ENCODE data around the gene SP2. TPM values are rescaled to one million over a fixed set of nuclear protein-coding genes. Genes with fewer than 3 reads are reported as not detected.

The SP2 gene
- total and polyA plus RNA-seq, 11 donors, result 4.1 to 21.2 (median 16.0) TPM

DNA sequence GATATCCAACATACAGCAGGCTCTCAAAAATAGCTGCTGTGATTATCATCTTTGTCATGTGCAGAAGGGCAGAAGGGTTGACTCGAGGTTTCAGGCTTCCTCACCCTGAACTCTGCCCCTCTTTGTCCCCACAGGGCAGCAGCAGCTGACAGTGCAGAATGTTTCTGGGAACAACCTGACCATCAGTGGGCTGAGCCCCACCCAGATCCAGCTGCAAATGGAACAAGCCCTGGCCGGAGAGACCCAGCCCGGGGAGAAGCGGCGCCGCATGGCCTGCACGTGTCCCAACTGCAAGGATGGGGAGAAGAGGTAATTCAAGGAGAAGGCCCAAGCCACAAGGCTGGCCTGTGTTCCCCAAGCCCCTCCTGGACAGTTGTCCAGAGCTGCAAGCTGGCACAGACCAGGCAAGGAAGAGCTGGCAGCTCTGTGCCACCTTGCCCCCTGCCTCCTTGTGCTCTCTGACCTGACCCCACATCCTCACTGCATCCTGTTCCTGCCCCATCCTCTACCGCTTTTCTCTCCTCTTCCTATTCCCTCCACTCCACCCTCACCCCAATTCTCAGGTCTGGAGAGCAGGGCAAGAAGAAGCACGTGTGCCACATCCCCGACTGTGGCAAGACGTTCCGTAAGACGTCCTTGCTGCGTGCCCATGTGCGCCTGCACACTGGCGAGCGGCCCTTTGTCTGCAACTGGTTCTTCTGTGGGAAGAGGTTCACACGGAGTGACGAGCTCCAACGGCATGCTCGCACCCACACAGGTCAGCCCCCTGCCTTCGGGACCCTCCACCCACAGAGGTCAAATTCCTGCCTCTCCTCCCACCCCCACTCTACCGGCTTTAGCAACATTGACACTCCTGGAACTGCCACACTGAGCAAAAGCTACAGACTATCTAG is 29.0 kb downstream of the SP2 start:
- 85 to 89% (median 89%) methylated on average over 18 to 23 of the region's 23 CpGs for WGBS, 4 donors
- no peak for DNase-seq
- Histone ChIP-seq H3K4me1 (peaks cover 0 to 16% (median 2%) of the 10 kb centered on the region in 12 donors), H3K4me3 (no peak overlapping the region), H3K27ac (no peak overlapping the region), H3K9me3 (no peaks in the 10 kb centered on the region), H3K36me3 (peaks cover 0 to 89% (median 82%) of the 10 kb centered on the region in 9 donors), H3K27me3 (no peaks in the 10 kb centered on the region)
- ATAC-seq, result no peak
- no peak for TF ChIP-seq POLR2A (IDR thresholded peaks at IDR 0.05)
- TF ChIP-seq, protein P1, sequence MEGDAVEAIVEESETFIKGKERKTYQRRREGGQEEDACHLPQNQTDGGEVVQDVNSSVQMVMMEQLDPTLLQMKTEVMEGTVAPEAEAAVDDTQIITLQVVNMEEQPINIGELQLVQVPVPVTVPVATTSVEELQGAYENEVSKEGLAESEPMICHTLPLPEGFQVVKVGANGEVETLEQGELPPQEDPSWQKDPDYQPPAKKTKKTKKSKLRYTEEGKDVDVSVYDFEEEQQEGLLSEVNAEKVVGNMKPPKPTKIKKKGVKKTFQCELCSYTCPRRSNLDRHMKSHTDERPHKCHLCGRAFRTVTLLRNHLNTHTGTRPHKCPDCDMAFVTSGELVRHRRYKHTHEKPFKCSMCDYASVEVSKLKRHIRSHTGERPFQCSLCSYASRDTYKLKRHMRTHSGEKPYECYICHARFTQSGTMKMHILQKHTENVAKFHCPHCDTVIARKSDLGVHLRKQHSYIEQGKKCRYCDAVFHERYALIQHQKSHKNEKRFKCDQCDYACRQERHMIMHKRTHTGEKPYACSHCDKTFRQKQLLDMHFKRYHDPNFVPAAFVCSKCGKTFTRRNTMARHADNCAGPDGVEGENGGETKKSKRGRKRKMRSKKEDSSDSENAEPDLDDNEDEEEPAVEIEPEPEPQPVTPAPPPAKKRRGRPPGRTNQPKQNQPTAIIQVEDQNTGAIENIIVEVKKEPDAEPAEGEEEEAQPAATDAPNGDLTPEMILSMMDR (IDR thresholded peaks at IDR 0.05), result no peak
- intact Hi-C loops (cut with DNase I), result no loop called here

DNA sequence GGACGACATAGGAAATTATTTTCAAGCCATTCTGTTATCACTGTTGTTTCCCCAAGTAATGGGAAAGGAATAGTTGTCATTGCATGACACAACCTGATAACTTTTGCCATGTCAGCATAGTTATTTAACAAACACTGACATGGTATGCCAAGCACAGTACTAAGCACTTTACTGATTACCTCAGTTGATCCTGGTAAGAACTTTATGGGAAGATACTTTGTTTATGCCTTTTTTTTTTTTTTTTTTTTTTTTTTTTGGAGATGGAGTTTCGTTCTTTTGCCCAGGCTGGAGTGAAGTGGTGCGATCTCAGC is 29.6 kb downstream of the SP2 start:
- H3K36me3 ChIP-seq, result peaks cover 0 to 90% (median 82%) of the 10 kb centered on the region in 9 donors

DNA sequence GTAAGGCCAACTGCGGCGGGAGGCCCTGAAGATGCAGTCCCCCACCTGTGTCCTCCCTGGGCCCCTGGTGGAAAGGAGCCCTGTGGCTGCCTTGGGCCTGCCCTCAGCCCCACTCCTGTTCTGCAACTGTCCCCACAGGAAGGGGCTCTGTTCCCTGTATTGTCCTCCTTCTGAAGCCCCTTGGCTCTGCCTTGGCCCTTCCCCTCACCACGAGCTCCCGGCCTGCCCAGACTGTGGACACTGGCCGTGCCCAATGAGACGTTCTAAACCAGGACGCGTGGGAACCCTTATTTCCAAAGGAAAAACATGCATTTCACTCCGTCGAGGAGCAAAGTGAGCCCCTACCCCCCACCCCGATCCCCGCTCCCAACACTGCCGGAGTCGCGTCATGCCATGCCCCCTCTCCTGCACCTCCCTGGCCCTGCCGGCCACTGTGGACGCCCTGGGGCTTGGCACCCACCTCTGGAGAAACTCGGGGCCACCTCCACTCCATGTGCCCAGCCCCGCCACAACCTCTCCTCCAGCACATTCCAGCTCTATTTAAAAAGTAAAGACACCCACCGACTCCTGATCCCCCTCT is 31.9 kb downstream of the SP2 start:
- no peaks in the 10 kb centered on the region for H3K27me3 ChIP-seq
- peaks cover 0 to 21% (median 2%) of the 10 kb centered on the region in 12 donors for H3K4me1 ChIP-seq
- TF ChIP-seq POLR2A (IDR thresholded peaks at IDR 0.05), result no peak
- TF ChIP-seq, protein P1 (IDR thresholded peaks at IDR 0.05), result no peak
- H3K36me3 ChIP-seq, result peaks cover 0 to 74% (median 65%) of the 10 kb centered on the region in 9 donors
- WGBS, 4 donors, result 91 to 96% (median 94%) methylated on average over 20 of the region's 20 CpGs
- no peak overlapping the region for H3K4me3 ChIP-seq
- no peak for ATAC-seq
- no peaks in the 10 kb centered on the region for H3K9me3 ChIP-seq
- peak in 1 of 5 donors; percentile 20 for DNase-seq
- peak overlapping the region in 1 of 12 donors; percentile 47 for H3K27ac ChIP-seq
- intact Hi-C loops (cut with DNase I), result no loop called here

More for the DNA sequence above, 29.6 kb downstream of the SP2 start:
- Histone ChIP-seq H3K4me3 (no peak overlapping the region), H3K27me3 (no peaks in the 10 kb centered on the region), H3K4me1 (peaks cover 0 to 21% (median 2%) of the 10 kb centered on the region in 12 donors), H3K27ac (no peak overlapping the region), H3K9me3 (no peaks in the 10 kb centered on the region)
- no peak for TF ChIP-seq POLR2A (IDR thresholded peaks at IDR 0.05)
- TF ChIP-seq, protein P1 (IDR thresholded peaks at IDR 0.05), result no peak
- DNase-seq, result no peak
- 63 to 86% (median 80%) methylated on average over 3 of the region's 3 CpGs for WGBS, 4 donors
- ATAC-seq, result no peak
- intact Hi-C loops (cut with DNase I), result no loop called here

DNA sequence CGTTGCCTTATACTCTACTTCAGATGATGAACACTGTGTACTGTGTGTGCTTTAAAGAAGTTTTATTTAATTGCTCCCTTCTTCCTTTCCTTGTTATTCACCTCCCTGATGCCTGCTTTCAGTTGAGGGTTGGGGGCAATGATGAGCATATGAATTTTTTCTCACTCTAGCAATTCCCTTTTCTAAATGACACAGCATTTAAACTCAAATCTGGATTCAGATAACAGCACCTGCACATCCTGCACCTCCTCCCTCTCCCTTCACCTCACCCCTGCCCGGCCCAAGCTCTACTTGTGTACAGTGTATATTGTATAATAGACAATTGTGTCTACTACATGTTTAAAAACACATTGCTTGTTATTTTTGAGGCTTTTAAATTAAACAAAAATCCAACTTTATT is 32.4 kb downstream of the SP2 start:
- Histone ChIP-seq H3K27ac (peak overlapping the region in 8 of 12 donors; percentile 37 to 79 (median 48)), H3K27me3 (no peaks in the 10 kb centered on the region), H3K4me1 (peaks cover 0 to 21% (median 2%) of the 10 kb centered on the region in 12 donors), H3K36me3 (peaks cover 0 to 69% (median 60%) of the 10 kb centered on the region in 9 donors), H3K4me3 (no peak overlapping the region), H3K9me3 (no peaks in the 10 kb centered on the region)
- WGBS, 4 donors, result 70 to 81% (median 74%) methylated on average over 2 of the region's 2 CpGs
- TF ChIP-seq POLR2A (IDR thresholded peaks at IDR 0.05), result no peak
- TF ChIP-seq, protein P1 (IDR thresholded peaks at IDR 0.05), result no peak
- no peak for ATAC-seq
- intact Hi-C loops (cut with DNase I), result no loop called here
- DNase-seq, result no peak
